ENCODE results near the gene ARID3B.
"Not testable (repeated sequence)": the region's sequence is repeated elsewhere in the genome, so short reads cannot be mapped to it uniquely, and the experiment has no call there.

The ARID3B gene

DNA sequence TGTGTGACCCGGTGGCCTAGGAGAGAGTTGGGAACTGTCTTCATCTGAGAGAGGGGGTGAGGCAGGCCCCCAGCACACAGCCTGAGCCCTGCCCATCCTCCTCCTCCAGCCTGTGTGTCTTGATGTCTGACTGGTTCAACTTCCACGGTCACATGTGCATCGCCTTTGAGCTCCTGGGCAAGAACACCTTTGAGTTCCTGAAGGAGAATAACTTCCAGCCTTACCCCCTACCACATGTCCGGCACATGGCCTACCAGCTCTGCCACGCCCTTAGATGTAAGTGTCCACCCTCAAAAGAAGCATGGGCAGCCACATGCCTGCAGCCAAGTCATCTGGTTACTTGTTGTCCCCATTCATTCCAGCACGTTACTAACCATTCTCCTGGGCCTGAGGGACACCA, 84.7 kb downstream of the ARID3B start:
- DNase-seq: no peak

DNA sequence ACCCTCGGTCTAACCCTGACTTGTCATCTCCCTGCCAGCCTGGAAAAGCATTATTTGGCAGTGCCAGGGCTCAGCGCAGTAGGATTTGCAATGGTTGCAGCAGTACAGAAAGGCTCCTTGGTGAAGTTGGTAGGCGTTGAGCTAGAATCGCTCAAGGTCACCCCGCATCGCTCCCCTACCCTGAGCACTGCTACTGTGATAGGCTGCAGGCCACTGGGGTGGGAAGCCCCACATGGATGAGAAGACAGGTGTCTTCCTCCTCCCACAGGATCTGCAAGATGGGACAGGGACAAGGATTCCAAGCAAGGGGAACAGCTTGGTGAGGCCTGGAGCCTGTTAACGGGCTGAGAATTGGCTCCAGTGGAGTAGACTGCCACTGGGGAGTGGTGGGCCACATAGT, 85.3 kb downstream of the ARID3B start:
- no peak for DNase-seq

DNA sequence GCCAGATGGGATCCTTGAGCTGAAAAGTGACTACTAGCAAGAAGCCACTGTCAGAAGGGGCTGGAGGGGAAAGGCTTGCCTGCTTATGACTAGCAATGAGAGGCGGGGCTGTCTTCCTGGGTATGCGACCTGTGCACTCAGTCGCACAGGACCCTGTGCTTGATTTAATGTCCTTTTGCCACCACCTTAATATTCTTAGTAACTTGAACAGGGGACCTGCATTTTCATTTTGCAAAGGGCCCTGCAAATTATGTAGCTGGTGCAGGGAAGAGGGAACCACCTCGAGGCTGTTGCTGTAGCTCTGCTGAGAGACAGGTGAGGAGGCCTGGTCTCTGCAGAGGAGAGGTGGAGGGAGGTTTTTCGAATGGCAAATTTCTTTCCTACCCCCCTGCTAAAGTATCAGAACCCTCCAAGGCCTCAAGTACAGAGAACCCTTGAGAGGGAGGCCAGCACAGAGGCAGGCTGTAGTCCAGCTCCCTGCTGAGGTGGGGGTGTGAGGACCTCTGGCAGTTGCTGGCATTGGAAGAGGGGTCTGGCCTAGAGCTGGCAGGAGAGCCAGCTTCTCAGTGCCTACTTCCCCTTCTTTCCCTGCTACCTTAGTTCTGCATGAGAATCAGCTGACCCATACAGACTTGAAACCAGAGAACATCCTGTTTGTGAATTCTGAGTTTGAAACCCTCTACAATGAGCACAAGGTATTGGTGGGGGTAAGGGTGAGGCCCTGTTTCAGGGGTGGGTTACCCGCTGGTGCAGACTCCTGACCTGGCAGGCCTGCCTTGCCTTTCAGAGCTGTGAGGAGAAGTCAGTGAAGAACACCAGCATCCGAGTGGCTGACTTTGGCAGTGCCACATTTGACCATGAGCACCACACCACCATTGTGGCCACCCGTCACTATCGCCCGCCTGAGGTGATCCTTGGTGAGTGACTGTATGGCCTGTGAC, 86.0 kb downstream of the ARID3B start:
- DNase-seq: no peak

DNA sequence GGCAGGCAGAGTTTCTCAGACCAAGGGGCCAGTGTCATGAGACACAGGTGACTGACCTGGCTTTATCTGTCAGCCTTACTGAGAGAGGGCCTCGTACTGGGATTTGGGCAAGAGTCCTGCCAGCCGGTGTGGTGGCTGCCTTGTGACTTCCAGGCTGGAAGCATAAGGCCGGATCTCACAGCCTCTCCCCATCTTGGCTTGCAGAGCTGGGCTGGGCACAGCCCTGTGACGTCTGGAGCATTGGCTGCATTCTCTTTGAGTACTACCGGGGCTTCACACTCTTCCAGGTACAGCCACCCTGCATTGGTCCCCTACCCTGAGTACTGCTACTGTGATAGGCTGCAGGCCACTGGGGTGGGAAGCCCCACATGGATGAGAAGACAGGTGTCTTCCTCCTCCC, 86.7 kb downstream of the ARID3B start:
- no peak for DNase-seq

DNA sequence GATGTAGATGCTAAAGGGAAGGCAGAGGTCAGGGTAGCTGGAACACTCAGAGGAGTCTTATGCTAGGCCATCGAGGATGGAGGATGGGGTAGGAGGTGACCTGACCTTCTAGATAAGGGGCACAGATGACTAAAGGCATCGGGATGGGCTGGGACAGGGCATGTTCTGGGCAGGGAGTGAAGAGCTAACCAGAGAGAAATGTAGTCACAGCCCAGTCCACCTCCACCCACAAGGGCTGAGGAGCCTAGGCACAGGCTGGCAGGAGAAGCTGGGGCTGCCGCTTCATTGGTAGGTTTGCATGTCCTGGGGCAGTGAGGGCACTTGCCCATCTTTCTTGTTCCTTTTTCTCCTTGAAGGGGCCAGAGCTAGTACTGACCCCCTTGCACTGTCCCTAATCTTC, 87.2 kb downstream of the ARID3B start:
- no peak for DNase-seq

DNA sequence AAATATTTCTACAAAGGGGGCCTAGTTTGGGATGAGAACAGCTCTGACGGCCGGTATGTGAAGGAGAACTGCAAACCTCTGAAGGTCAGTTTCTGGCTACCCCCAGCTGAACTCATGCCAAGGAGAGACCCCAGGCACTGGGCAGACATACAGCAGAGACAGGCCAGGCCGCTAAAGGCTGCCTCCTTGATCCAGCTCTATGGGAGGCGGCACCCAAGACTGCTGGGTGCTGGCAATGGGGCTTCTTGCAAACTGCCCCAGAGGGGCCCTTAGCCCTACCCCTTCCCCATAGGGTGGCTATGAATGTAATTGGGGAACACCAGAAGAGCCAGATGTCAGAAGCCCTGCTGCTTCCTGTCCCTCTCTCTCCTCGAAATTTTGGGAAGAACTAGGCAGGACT, 87.9 kb downstream of the ARID3B start:
- no peak for DNase-seq

DNA sequence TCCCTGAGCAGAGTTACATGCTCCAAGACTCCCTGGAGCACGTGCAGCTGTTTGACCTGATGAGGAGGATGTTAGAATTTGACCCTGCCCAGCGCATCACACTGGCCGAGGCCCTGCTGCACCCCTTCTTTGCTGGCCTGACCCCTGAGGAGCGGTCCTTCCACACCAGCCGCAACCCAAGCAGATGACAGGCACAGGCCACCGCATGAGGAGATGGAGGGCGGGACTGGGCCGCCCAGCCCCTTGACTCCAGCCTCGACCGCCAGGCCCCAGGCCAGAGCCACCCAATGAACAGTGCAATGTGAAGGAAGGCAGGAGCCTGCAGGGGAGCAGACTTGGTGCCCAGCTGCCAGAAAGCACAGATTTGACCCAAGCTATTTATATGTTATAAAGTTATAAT, 88.7 kb downstream of the ARID3B start:
- DNase-seq: not testable (repeated sequence)

DNA sequence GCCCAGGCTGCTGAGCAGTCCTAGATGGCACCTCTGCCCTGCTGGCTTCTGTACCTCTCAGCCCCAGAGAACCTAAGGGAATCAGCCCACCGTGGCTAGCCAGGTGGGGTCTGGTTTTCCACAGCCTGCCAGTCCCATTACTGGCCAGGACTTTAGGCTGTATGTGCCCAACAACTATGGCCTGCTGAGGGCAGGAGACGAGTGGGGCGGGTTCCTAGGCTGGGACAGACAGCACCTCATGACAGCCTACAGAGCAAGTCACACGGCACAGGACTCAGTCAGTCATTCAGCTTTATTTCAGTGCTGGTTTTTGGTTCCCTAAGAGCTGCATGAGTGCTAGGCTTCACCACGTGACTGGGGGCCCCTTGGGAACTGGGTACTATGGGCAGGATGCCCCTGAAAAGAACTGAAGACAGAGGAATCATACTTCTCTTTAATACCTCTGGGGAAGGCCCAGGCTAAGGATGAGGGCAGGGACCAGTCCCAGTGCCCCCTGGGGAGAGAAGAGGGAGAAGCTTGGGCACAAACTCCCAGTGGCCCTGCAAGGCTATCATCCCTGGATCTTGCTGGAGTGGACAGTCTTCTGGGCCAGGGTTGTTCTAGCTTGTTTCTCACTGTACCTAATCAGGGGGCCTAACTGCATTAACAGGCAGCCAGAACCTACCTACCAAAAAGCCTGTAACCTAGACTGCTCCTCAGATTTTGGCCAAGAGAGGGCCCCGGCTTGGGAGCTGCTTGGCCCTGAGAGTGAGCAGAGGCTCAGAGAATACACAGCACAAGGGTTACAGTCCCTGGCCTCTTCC, 89.5 kb downstream of the ARID3B start:
- DNase-seq: no peak

DNA sequence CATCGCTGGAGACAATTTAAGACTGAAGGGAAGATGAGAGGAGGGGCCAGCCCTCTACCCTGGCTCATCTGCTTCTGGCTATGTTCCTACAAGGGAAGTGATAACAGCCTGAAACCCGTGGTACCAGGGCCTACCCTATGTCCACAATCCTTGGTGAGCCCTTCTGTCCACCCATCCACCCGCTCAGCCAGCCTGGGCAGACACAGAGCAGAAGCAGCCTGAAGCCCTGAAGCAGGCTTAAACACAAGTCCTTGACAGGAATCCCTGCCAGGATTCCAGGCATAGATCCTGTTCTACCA, 90.0 kb downstream of the ARID3B start:
- DNase-seq: no peak

DNA sequence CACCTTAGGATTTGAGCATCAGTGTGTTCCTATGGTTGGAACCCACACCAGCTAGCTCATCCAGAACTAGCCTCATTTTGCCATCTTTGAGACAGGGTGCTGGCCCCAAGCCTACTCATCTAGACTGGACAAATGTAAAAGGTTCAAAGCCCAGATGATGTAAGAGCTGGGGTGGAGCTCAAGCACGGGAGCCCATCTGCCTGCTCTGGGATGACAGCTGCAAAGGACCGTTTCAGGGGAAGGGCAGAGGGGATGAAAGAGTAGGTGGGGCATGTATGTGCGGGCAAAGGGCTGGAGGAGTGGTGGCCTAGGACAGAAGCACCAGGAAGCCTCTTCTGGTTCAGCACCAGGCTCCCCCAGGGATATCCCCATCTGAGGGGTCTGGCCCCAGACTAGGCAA, 90.4 kb downstream of the ARID3B start:
- DNase-seq: no peak

DNA sequence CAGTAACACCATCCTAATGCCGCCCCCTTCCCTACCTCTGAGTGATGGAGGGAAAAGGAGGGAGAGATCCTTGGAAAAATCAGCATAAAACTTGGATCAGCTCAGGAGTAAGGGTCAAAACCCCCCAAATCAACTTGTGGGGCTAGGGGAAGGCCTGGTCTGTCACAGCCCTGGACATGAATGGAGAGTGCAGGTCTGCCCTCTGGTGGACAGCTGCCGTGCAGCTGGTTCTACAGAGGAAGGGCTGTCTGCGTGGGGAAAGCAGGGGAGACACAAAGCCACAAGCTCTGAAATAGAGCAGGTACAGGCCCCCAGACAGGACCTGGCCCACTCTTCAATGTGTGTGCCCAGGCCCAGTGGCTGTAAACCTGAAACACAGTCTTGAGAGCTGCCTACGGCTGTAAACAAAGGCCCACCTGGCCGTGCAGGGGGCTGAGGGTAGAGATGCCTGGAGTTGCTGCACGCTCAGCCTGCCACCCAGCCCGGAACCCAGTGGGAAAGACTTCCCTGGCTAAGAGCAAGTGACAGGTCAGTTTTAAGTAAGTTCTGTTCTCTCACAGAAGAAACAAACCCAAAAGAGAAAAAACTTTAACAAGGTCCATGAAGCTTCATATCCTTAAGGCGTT, 91.0 kb downstream of the ARID3B start:
- DNase-seq: peak; percentile 15

DNA sequence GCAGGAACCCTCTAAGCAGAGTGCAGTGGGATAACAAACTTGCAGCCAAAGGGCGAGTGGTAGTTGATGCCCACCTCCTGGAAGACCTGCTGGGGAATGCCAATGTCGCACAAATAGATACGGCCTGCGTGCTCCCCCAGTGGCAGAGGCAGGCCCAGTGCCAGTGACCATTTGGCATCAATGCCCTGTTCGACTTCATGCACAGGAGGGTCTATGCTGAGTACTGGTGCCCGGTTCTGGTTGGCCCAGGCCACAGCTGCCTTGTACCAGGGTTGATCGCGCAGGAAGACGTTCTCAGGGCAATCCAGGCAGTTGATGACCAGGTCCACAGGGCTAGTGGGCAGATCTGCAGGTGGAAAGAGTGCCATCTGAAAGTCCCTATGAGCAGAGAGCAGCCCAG, 91.6 kb downstream of the ARID3B start:
- DNase-seq: no peak

DNA sequence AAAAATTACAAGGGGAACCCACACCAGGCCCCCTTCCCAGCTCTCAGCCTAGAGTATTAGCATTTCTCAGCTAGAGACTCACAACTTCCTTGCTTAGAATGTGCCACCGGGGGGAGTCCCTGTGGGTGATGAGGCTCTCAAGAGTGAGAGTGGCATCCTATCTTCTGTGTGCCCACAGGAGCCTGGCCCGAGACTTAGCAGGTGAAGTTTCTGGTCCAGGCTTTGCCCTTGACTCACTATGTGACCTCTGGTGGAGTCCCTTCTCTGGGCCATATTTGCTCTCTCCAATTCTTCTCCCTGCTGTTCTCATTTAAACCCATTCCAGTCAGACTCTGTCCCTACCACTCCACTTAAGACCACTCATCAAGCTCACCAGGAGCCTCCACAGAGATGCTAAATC, 92.8 kb downstream of the ARID3B start:
- DNase-seq: no peak

DNA sequence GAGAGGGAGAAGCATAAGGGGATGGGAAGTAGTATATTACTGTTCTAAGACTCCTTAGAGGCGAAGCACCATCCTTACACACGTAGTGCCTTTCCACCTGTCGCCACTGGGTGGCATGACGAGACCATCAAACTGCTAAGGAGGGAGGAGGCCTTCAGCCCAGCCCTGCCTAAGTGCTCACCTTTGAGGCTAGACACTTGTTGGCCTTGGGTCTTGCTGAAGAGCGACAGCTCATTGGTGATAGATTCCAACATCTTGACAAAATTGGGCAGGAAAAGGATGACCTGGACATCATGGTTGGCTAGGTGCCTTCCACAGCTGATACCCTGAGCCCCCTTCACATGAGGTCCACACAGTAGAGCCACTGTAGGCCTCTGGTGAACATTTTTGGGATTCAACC, 94.2 kb downstream of the ARID3B start:
- DNase-seq: peak; percentile 63

DNA sequence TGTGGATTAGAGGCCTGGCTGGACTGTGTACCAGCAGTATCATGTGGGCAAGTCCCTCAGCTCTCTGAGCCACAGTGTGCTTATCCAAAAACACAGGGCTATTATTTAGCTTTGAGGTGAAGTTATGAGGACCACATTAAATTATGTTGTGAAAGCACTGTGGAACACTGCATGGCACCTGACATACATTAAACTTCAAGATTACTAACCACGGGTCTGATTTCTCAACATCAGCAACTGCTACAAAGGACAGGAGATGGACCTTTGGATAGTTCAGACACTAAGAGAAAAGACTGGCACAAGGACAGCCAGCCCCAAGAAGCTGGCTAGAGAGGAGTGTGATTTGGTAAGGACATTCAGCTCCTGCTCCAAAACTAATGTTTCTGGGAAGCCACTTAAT, 96.0 kb downstream of the ARID3B start:
- DNase-seq: no peak

DNA sequence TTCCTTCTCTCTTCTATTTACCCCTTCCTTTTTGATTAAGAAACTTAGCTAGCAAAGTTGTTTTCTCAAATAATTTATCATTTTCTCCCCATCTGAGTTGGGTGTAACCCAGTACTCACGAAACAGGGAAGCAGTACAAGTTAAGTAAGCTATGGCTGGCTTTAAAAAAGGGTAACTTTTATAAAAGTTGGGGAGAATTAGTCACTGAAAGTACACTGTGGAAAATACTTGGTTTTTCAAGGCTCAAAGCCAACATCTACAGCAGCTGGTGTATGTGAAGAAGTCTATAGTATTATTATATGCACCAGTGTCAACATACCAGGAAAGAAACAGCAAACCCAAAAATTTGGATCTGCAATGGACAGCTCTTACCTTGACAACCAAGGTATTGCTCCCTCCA, 100.1 kb downstream of the ARID3B start:
- no peak for DNase-seq

DNA sequence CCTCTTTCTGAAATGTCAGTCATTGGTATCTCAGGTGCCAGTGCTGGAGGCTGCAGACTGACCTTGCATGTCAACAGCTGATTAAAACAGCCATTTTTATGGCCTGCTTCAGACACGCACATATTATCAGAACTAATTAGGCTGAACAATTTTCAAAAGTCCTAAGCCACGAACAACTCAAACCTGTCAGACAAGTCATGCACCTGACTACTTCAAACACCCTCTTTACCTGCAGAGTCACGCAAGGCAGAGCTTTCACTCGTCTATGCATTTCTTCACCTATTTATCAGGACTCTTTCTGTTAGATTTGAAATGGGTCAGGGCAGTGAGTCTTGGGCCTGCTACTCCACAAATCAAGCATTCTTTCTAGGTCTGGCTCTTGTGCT, 101.3 kb downstream of the ARID3B start:
- DNase-seq: peak; percentile 94

DNA sequence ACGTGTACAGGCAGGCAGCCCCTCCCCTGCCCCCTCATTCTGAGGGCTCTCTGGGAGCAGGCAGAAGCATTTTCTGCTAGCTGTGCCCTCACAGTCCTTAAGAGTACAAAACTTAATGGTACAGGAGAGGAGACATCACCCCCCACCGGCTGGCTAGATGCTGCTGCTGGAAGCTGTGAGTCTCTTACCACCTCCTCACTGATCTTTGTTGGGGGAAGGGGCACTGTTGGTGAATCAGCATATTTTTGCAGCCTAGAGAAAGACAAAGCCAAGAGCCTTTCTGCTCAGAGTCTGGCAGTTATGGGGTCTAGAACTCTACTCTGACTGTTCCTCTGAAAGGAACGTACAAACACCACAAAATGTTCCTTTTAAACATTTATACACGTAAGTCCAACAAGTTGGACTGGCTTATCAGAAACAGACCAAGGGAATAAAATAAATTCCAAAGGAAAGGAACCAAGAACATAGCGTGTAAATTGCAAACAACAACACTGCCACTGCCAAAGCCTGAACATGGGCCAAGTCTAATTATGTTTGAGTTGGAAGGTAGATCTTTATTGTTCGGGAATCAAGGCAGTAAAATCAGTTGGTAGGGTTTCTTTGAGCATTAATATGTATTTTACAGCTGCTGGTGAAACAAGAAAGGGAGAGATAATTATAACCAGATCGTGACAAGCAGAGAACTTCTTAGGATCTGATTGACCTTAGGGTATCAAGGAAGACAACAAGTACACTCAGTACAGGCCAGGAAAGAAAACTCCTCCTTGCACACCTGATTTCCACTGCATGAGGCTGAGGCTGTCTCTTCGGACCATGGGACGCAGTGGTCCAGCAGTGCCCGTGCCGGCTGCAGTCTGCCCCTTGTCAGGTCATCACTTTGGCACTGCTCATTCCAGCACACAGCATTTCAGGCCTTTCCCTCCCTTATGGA, 102.0 kb downstream of the ARID3B start:
- peak; percentile 94 for DNase-seq

DNA sequence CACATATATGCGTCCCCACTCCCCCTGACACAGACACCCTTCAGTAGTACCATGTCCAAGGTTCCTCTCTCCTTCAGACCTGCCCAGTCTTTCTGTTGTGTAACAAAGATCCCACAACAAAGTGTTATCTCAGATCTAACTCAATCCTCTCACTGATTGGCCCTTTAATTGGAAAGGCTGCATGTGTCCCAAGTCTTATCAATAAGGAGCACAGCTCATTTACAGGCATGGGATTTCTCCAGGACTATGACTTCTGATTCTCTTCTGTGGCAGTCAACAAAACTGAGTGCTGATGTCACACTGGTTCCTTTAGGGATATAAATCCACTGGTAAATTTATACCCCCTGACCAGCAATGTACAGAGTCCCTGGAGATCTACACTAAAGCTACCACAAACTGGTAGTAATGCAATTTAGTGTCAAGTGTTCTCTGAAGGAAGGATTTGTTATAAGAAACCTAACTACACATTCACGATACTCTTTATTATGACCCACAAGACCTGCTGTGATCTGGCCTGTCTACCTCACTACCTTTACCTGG, 102.7 kb downstream of the ARID3B start:
- no peak for DNase-seq

DNA sequence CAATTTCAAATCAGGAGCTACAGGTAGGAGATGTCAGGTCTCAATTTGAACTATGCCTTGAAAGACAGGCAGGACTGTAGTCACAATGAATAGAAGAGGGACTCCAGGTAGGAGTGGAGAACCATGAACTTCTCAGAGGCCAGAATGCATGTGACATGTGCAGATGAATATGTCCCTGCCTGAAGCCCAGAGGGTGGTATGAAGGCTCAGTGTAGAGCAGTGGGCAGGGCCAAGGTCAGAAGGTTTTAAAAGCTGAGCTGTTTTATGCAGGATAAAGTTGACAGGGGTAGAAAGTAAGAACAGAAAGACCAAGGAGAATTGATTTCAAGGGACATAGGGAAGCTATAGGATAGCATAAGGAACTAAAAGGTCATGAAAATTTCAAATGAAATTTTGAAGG, 105.5 kb downstream of the ARID3B start:
- no peak for DNase-seq

Measured in NCI-H510A treated with DMSO at 0.1 percent for 48 hours (cell line).